ENCODE data around the gene NSMCE1.

The NSMCE1 gene

DNA sequence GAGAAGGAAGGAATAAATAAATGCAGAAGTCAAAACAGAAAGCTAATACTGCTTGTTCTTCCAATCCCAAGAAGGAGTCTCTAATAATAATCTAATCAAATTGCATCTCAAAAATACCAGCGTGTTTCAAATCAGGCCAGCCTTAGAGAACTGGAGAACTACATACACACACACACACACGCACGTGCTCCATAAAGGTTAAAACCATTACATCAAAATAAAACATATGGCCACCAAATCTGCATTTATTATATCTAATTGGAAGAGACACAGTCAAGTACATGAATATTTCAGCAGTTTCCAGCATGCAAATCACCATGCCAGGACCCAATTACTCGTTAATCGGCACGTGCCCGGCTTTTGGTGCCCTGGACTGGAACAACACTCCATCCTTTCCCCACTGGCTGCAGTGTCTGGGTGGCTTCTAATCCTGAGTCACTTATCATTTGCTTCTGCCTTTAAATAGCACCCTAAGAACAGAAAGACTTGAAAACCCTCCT is 85.6 kb downstream of the NSMCE1 start:
- ChIA-PET CTCF (no interaction called here), POLR2A (no interaction called here)
- no peak for DNase-seq (ENCODE audit: low read depth, low spot score)

DNA sequence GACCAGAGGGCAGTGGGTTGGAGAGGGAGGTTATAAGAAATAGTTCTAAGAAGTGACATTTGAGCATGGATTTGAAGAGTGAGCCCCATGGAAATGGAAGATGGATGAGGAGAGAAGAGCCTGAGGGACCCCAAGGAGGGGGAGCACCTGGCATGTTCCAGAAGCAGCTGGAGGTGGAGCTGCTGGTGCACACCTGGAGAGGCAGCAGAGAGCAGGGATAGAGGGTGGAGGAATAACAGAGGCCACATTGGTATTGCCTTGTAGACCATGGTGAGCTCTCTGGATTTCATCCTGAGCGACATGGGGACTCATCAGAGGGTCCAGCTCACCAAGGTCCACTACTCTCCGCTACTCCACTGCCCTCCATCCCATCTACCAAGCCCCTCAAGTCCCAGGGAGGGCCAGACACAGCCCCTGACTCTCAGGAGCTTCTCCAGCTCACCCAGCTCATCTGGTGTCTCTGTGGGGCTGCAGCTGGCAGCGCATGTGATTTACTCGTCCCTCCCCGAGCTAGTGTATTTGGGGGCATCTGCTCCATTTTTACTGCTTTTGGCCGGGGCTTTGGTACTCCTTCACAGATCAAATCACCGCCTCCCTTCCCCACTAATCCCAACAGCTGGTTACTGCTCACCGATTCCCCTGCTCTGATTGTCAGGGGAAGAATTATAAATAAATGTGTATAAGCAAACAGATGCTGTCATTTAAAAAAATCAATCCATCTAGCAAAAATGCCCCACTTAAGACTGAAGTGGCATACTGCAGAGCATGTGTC is 87.4 kb downstream of the NSMCE1 start:
- POLR2A ChIA-PET, result no interaction called here
- no peak overlapping the region for H3K4me3 ChIP-seq (ENCODE audit: low read depth, low read length)
- CTCF ChIA-PET, result interaction anchor here (1.0 to 4.9 kb wide), 5 partner anchors 10 to 274 kb away, joined by 3 to 34 read pairs (median 5); no protein-coding TSS in a partner anchor
- no peak for DNase-seq (ENCODE audit: low read depth, low spot score)
- TF ChIP-seq, protein P1, sequence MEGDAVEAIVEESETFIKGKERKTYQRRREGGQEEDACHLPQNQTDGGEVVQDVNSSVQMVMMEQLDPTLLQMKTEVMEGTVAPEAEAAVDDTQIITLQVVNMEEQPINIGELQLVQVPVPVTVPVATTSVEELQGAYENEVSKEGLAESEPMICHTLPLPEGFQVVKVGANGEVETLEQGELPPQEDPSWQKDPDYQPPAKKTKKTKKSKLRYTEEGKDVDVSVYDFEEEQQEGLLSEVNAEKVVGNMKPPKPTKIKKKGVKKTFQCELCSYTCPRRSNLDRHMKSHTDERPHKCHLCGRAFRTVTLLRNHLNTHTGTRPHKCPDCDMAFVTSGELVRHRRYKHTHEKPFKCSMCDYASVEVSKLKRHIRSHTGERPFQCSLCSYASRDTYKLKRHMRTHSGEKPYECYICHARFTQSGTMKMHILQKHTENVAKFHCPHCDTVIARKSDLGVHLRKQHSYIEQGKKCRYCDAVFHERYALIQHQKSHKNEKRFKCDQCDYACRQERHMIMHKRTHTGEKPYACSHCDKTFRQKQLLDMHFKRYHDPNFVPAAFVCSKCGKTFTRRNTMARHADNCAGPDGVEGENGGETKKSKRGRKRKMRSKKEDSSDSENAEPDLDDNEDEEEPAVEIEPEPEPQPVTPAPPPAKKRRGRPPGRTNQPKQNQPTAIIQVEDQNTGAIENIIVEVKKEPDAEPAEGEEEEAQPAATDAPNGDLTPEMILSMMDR (IDR thresholded peaks at IDR 0.05; ENCODE audit: insufficient read depth, low read length, missing control alignments), result no peak

More for the DNA sequence above, 85.6 kb downstream of the NSMCE1 start:
- TF ChIP-seq, protein P1 (IDR thresholded peaks at IDR 0.05; ENCODE audit: insufficient read depth, low read length, missing control alignments), result no peak
- no peak overlapping the region for H3K4me3 ChIP-seq (ENCODE audit: low read depth, low read length)

DNA sequence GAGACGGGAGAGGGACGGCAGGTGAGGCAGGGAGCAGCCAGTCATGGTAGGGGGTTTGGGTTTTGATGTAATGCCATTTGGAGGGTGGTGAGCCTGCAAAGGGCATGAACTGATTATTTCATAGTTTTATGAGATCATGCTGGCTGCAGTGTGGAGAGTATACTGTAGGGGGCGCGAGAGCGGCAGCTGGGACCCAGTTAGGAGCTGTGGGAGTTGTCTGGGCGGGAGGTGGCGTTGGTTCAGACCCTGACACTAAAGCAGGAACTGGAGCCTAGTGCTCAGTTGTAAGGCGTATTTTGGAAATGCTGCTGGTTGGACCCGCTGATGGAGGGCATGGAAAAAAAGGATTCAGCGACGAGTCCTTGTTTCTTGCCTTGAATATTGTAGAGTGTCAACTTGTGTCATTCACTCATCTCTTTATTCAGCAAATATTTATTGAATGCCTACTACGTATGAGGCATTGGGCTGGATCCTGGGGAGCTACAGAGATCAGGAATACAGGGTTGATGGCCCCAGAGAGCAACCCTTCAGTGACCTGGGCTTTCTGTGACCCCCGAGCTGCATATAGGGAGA is 89.0 kb downstream of the NSMCE1 start:
- POLR2A ChIA-PET, result interaction anchor here (1.2 kb wide), 1 partner anchor 24 kb away, joined by 3 read pairs; the partner anchor contains the start of gene KDM8
- DNase-seq (ENCODE audit: low read depth, low spot score), result no peak
- CTCF ChIA-PET, result interaction anchor here (0.8 to 4.9 kb wide), 23 partner anchors 8 to 369 kb away, joined by 3 to 34 read pairs (median 5); partner anchors contain the start of gene KDM8
- TF ChIP-seq, protein P1 (IDR thresholded peaks at IDR 0.05; ENCODE audit: insufficient read depth, low read length, missing control alignments), result peak; percentile 76
- H3K4me3 ChIP-seq (ENCODE audit: low read depth, low read length), result no peak overlapping the region

DNA sequence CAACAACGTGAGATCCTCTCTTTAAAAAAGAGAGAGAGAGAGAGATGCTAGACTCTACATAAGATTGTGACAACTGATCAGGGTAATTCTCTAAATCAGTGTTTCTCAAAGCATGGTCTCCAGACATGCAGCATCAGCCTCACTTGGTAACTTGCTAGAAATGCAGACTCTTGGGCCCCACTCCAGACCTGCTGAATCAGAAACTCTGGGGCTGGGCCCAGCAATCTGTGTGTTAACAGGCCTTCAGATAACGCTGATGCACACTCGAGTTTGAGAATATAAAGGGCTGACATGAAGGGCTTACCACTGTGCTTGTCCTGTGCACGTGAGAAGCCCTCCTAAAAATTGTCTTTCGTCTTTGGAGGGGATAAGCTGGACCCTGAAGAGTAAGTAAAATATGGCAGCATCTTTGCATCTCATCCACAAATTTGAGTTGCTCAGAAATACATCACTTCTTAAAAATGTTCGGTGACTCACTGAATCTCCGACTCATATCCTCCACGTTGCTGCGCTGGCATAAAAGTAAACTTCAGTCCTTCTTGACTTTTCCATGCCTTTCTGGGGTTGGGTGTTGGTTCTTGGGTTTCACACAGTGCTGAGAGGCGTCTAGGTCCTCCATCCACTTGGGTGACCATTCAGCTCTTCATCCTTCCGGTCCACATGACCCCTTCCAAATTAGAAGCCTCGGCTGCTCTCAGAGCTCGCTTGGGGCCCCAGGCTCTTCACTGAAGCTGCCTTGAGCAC is 91.4 kb downstream of the NSMCE1 start:
- POLR2A ChIA-PET, result no interaction called here
- H3K4me3 ChIP-seq (ENCODE audit: low read depth, low read length), result no peak overlapping the region
- peak; percentile 50 for DNase-seq (ENCODE audit: low read depth, low spot score)
- CTCF ChIA-PET, result interaction anchor here (1.1 to 4.9 kb wide), 10 partner anchors 10 to 198 kb away, joined by 4 to 34 read pairs (median 9); partner anchors contain the start of gene KDM8
- TF ChIP-seq, protein P1 (IDR thresholded peaks at IDR 0.05; ENCODE audit: insufficient read depth, low read length, missing control alignments), result no peak

DNA sequence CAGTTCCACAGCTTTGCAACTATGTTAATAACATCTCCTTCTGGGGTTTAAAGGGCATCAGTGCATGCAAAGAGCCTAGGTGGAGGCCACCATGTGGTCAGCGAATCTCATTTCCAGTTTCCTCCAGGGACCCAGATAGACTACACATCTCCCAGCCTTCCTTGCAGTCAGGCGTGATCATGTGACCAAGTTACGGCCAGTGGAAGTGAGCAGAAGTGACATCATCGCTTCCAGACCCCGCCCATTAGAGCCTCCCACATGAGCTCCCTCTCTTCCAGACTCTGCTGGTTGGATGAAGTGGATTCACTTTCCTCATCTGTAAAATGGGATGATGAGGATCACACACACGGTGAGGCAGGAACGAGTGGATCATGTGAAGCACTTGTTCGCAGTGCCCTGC is 92.7 kb downstream of the NSMCE1 start:
- H3K4me3 ChIP-seq (ENCODE audit: low read depth, low read length), result no peak overlapping the region
- TF ChIP-seq, protein P1 (IDR thresholded peaks at IDR 0.05; ENCODE audit: insufficient read depth, low read length, missing control alignments), result no peak
- ChIA-PET CTCF (interaction anchor here (0.9 to 3.2 kb wide), 6 partner anchors 11 to 192 kb away, joined by 3 to 9 read pairs (median 6); partner anchors contain the start of gene KDM8), POLR2A (interaction anchor here (1.2 kb wide), 1 partner anchor 22 kb away, joined by 3 read pairs; no protein-coding TSS in a partner anchor)
- no peak for DNase-seq (ENCODE audit: low read depth, low spot score)
